GM21717 (cell line): ENCODE results near the gene TRPV4.
"Not testable (repeated sequence)": the region's sequence is repeated elsewhere in the genome, so short reads cannot be mapped to it uniquely, and the experiment has no call there.

ENCODE experiments used
- ATAC-seq: cut with Tn5 transposase; IDR thresholded peaks from one replicate; pipeline ENCODE4 v1.9.1; 2021; ENCODE audit warnings: mild to moderate bottlenecking, moderate library complexity; ENCODE audit not compliant: unreplicated experiment

The TRPV4 gene

GRCh38 chr12:109861689-109862314 lies 28.6 kb upstream of the TRPV4 start:
- no peak for ATAC-seq

DNA sequence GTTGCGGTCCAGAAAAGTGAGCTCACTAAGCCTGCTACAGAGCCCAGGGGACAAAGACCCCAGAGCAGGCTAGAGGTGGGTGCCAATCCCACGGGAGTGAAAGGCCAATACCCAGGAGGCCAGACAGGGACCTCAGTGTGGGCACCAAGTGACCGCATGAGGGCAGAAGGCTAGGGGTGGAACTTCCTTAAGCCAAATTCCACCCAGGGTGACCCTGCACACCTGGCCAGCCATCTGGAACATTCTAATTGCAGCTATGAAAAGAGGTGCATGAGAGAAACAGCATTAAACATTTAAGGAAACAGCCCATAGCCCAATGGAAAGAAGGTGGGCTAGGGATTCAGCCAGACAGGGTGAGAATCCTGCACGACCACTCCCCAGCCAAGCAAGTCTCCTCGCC lies 27.8 kb upstream of the TRPV4 start:
- ATAC-seq = no peak

- ATAC-seq = no peak
These were observed 25.6 kb upstream of the TRPV4 start for GRCh38 chr12:109858764-109859163.

DNA sequence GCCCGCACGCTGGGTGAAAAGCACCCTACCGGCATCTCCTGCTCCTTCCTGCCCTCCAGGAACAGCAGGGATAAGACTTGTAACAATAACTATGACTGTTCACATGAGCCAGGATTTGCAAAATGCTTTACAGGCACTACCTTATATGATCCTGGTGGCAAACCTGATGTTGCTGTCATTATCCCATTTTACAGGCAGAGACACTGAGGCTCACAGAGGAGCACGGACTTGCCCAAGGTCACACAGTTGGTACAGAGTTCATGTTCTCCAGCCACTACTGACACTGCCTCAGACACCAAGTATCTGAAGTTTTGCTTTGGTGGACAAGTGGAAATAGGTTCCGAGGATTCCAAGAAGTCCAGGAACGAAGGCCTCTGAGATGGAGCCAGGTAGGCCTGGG lies 24.5 kb upstream of the TRPV4 start:
- no peak for ATAC-seq

- no peak for ATAC-seq
These were observed 22.2 kb upstream of the TRPV4 start for GRCh38 chr12:109855377-109855776.

- not testable (repeated sequence) for ATAC-seq
These were observed 17.3 kb upstream of the TRPV4 start for GRCh38 chr12:109850518-109850917.

DNA sequence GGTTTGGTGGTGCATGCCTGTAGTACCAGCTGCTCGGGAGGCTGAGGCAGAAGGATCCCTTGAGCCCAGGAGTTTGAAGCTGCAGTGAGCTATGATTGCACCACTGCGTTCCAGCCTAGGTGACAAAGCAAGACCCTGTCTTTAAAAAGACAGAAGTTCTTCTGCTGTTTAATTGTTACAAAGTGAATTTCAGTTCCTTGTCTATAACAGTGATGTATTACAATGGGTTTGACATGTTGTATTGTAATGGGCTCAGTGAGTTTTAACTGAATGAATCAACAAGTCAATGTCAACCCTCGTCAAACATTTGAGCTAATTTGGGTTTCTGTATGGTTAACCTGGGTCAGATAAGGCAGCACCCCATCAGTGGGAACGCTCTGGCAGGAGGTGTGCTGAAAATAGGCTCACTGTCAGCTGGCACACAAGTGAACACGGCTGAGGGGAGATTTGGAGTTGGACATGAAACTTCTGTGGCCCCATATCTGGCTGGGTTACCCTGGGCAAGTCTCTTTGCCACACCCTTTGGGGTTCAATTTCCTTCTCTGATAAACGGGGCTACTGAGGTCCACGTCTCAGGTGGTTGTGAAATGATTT lies 14.0 kb upstream of the TRPV4 start:
- no peak for ATAC-seq

GRCh38 chr12:109845824-109846205 lies 12.6 kb upstream of the TRPV4 start:
- ATAC-seq = no peak

- ATAC-seq = peak; percentile 70
These were observed 12.0 kb upstream of the TRPV4 start for GRCh38 chr12:109844983-109845823.

- no peak for ATAC-seq
These were observed 10.9 kb upstream of the TRPV4 start for GRCh38 chr12:109844091-109844490.

GRCh38 chr12:109842021-109842420 lies 8.8 kb upstream of the TRPV4 start:
- no peak for ATAC-seq

DNA sequence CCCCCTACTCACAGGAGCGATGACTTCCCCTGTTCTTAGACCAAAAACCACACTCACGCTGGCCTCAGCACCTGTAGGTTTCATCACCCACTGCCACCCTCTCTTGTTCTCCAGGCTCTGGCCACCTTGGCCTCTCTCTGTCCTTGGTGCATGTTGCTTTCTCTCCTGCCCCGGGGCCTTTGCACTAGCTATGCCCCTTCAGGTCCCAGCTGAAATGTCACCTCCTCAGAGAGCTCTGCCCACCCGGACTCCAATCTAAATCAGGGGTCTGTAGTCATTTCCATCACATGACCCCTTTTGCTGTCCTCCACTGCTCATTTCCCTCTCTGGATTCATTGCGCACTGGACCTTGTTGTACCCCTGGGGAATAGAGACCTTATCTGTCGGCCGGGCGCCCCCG lies 8.2 kb upstream of the TRPV4 start:
- no peak for ATAC-seq

DNA sequence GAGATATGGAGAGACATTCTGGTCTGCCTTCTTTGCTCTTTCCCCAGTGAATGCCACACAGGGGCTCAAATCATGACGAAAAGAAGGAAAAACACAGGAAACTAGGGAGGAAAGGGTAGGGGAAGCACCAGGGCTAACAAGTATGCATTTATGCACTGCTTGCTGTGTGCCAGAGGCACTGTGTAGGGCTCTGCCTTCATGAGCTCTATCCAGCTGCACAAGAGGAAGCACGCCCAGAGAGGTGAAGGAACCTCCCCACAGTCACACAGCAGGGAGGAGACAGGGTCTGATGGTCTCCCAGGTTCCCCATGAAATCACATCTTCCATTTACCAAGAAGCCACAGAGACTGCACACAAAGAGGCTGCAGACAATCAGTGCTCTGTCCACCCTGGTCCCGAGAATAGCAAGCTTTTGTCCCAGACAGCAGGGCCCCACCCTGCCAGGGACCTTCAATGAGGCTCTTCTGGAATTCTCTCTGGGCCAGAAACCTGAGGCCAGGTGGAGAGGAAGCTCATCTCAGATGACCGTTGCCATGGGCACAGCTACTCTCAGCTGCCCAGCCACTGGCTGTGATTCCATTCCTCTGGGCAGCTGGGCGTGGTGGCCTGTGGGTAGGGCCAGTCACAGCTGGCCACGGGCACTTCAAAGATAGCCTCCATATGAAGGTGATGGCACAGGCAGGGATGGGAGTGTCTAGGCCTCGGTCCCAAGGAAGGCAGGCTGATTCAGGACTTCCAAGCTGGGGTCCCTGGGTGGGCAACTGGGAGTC lies 7.3 kb upstream of the TRPV4 start:
- ATAC-seq = no peak

- ATAC-seq = no peak
These were observed 6.2 kb upstream of the TRPV4 start for GRCh38 chr12:109839444-109839843.

GRCh38 chr12:109836916-109837315 lies 3.7 kb upstream of the TRPV4 start:
- ATAC-seq = no peak

DNA sequence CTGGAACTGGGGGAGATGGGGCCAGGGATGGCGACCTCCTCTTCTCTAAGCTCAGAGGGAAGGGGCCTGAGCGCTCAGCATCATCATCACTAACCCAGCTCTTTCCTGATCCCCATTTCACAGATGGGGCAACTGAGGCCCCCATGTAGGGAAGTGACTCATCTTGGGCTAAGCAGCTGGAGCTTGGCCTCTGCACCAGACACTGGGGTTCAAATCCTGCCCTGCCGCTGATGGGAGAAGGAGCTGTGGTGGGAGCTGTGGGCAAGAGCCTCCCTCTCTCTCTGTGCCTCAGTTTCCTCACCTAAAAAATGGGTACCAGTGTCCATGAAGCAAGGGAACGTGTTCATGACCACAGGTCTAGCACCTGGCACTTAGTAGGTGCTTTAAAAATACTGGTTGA lies 2.6 kb upstream of the TRPV4 start:
- no peak for ATAC-seq

DNA sequence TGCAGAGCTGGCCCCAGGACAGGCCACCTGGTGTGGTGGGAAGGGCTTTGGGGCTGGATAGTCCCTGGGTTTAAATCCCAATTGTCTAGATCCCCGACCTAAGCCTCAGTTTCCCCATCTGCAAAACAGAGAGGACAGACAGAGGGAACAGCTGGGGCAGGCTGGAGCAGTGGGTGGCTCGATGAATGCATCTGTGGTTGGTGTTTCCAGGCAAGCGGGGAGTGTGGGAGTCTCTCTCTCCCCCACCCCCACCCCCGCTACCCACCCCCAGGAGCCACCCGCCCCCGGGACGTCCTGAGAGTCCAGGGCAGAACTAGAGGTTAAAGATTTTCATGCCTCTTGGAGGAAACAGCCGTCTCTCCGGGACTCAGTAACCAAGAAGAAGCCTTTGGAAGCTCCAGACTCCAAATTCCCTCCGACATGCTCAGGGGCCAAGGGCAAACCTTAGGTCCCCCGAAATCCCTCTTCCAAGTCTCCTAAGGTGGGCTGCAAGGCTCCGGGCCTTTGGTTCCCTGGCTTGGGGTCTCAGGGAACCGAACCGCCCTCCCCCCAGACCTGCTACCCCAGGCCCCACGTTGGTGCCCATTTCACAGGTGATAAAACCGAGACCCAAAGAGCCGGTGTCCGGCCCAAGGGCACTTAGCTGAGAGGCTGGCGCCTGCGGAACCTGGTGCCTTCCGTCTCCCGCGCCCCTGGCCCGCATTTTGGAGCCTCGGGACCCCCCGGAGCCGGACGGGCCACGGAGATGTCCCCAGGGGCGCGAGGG lies 474 bp downstream of the TRPV4 start:
- no peak for ATAC-seq

DNA sequence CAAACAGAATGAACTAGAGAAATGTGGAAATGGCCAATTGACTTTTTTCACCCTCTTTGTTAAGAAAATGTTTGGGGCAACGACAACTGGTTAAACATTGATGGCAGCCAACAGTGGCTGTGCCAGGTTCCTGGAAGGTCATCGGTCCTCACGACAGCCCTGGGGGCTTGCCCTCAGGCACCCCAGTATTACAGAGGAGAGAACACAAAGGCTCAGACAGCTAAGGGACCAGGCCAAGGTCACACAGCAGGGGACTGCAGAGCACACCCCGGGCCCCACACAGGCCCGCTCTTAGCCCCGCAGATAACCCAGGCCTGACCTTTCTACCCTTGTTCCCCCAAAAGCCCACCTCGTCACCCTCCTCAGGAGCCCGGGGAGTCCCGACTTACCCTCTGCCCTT lies 1.3 kb downstream of the TRPV4 start:
- no peak for ATAC-seq

- no peak for ATAC-seq
These were observed 1.8 kb downstream of the TRPV4 start for GRCh38 chr12:109831365-109831764.

GRCh38 chr12:109830718-109831117 lies 2.5 kb downstream of the TRPV4 start:
- ATAC-seq = no peak

GRCh38 chr12:109830267-109830666 lies 2.9 kb downstream of the TRPV4 start:
- no peak for ATAC-seq
